Neural cell (in vitro differentiated cells): ENCODE measurements around the gene SLF1. TPM values are rescaled to one million over a fixed set of nuclear protein-coding genes. Genes with fewer than 3 reads are reported as not detected.
A peak's percentile ranks its signal among the peaks of the same experiment; 100 is the strongest.

Experiments
- H2AFZ ChIP-seq: fragments of 200-600, 300-800 bp; sonication (generic), shearing (Covaris generic); 2 replicates; pipeline ENCODE4 v1.6.0; 2014; ENCODE audit warnings: low read depth, mild to moderate bottlenecking, antibody characterized with exemption, low read length, moderate library complexity
- H3F3A ChIP-seq: fragments of 200-600 bp; shearing (Covaris generic); 2 replicates; pipeline ENCODE4 v1.6.1; 2016; ENCODE audit warnings: mild to moderate bottlenecking, moderate library complexity, mixed read lengths, antibody characterized with exemption, low read length; ENCODE audit not compliant: insufficient read depth, poor library complexity, severe bottlenecking
- H3K27ac ChIP-seq: fragments of 200-600, 300-800 bp; sonication (generic), shearing (Covaris generic); 2 replicates; pipeline ENCODE4 v1.5.1; 2014; ENCODE audit warnings: mild to moderate bottlenecking, low read length, moderate library complexity
- H3K27me3 ChIP-seq: fragments of 300-800, 200-600 bp; sonication (generic), shearing (Covaris generic); 2 replicates; pipeline ENCODE4 v1.6.0; 2014; ENCODE audit warnings: mild to moderate bottlenecking, low read depth, low read length, moderate library complexity; ENCODE audit not compliant: insufficient read depth
- H3K36me3 ChIP-seq: fragments of 300-800, 200-600 bp; sonication (generic), shearing (Covaris generic); 2 replicates; pipeline ENCODE4 v1.5.1; 2014; ENCODE audit warnings: mild to moderate bottlenecking, antibody characterized with exemption, low read length, moderate library complexity; ENCODE audit not compliant: insufficient read depth
- H3K4me2 ChIP-seq: fragments of 300-800, 200-600 bp; sonication (generic), shearing (Covaris generic); 2 replicates; pipeline ENCODE4 v1.6.0; 2014; ENCODE audit warnings: mild to moderate bottlenecking, low read length
- H3K4me3 ChIP-seq: fragments of 300-800, 200-600 bp; sonication (generic), shearing (Covaris generic); 2 replicates; pipeline ENCODE4 v1.5.1; 2014; ENCODE audit warnings: mild to moderate bottlenecking, low read length, moderate library complexity
- H3K79me2 ChIP-seq: fragments of 200-600 bp; shearing (Covaris generic); replicated peaks from 2 replicates; pipeline ENCODE4 v1.6.0; 2014; ENCODE audit warnings: mild to moderate bottlenecking, low read length, moderate library complexity; ENCODE audit not compliant: insufficient read depth
- H3K9ac ChIP-seq: fragments of 300-800, 200-600 bp; sonication (generic), shearing (Covaris generic); 2 replicates; pipeline ENCODE4 v1.6.1; 2016; ENCODE audit warnings: mild to moderate bottlenecking, low read length, mixed read lengths
- H3K9me2 ChIP-seq: fragments of 200-600 bp; shearing (Covaris generic); 2 replicates; pipeline ENCODE4 v1.6.1; 2016; ENCODE audit warnings: mild to moderate bottlenecking, low read length, mixed read lengths; ENCODE audit not compliant: insufficient read depth
- H3K9me3 ChIP-seq: fragments of 200-600, 300-800 bp; sonication (generic), shearing (Covaris generic); 2 replicates; pipeline ENCODE4 v1.6.1; 2016; ENCODE audit warnings: mild to moderate bottlenecking, mixed run types, low read length, moderate library complexity, mixed read lengths
- H4K20me1 ChIP-seq: fragments of 200-600 bp; shearing (Covaris generic); 2 replicates; pipeline ENCODE4 v1.6.1; 2016; ENCODE audit warnings: mild to moderate bottlenecking, mixed run types; ENCODE audit not compliant: insufficient read depth
- CTCF ChIP-seq: fragments of 450-650 bp; IDR thresholded peaks from 2 replicates; pipeline ENCODE4 v1.5.1; 2014; ENCODE audit warnings: antibody characterized with exemption, mild to moderate bottlenecking, moderate library complexity; ENCODE audit not compliant: poor library complexity, severe bottlenecking
- EP300 ChIP-seq: fragments of 450-650 bp; conservative IDR thresholded peaks from 2 replicates; pipeline ENCODE4 v1.6.1; 2014; ENCODE audit warnings: antibody characterized with exemption, mild to moderate bottlenecking, moderate library complexity; ENCODE audit not compliant: poor library complexity, severe bottlenecking
- EZH2 ChIP-seq: fragments of 200-600, 300-800 bp; shearing (Covaris generic), sonication (generic); IDR thresholded peaks from 2 replicates; pipeline ENCODE4 v1.6.1; 2014; ENCODE audit warnings: antibody characterized with exemption, low read length, borderline replicate concordance, mild to moderate bottlenecking; ENCODE audit not compliant: insufficient read depth, poor library complexity, severe bottlenecking
- MXI1 ChIP-seq: fragments of 450-650 bp; conservative IDR thresholded peaks from 2 replicates; pipeline ENCODE4 v1.6.1; 2014; ENCODE audit warnings: antibody characterized with exemption, mild to moderate bottlenecking; ENCODE audit not compliant: poor library complexity, severe bottlenecking
- POLR2AphosphoS5 ChIP-seq: IDR thresholded peaks from 2 replicates; pipeline ENCODE4 v1.6.1; 2012
- RAD21 ChIP-seq: fragments of 450-650 bp; conservative IDR thresholded peaks from 2 replicates; pipeline ENCODE4 v1.6.1; 2014; ENCODE audit warnings: antibody characterized with exemption, mild to moderate bottlenecking, moderate library complexity
- SMC3 ChIP-seq: fragments of 450-650 bp; conservative IDR thresholded peaks from 2 replicates; pipeline ENCODE4 v1.6.1; 2014; ENCODE audit warnings: antibody characterized with exemption, mild to moderate bottlenecking, moderate library complexity; ENCODE audit not compliant: poor library complexity
- TAF1 ChIP-seq: IDR thresholded peaks from 2 replicates; pipeline ENCODE4 v1.6.1; 2012; ENCODE audit warnings: low read depth
- polyA plus RNA-seq: library from polyadenylated mRNA; depleted of rRNA; stranded (reverse); fragments of >200 nt; gene quantifications from 2 replicates; pipeline ENCODE4 v1.2.3, GENCODE V29; 2014
- TF ChIP-seq, protein P1 (sequence below): IDR thresholded peaks from 2 replicates; pipeline ENCODE4 v1.6.1; 2012; ENCODE audit warnings: borderline replicate concordance

SLF1 gene
- polyA plus RNA-seq, 1 donor from 2014 or later, result 19.7 TPM

DNA sequence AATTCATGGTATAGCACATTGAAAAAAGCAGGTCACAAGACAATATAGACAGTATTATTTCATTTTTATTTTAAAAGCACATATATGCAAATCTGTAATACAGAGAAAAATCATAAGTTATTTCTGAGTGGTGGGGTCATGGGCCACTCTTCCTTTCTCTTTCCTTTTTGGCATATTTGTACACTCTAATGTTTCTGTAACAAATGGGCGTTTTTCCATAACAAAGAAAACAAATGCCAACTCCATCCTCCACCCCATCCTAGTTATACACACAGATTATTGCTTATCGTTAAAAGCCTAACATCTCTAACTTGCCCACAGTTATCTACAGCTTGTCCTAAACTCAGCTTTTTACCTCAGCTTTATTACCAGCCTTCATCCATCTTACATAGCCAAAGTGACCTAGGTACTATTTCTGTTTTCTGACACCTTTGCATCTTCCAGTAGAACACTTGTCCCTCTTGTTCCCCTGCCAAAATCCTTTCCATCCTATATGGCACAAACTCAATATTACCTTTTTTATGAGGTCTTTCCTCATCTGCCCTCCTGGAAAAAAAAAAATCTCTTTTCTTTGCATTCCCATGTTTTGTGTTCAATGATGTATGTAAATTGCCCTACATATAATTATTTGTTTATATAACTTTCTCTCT is 4.2 kb upstream of the SLF1 start (continued):
- TF ChIP-seq, protein P1, sequence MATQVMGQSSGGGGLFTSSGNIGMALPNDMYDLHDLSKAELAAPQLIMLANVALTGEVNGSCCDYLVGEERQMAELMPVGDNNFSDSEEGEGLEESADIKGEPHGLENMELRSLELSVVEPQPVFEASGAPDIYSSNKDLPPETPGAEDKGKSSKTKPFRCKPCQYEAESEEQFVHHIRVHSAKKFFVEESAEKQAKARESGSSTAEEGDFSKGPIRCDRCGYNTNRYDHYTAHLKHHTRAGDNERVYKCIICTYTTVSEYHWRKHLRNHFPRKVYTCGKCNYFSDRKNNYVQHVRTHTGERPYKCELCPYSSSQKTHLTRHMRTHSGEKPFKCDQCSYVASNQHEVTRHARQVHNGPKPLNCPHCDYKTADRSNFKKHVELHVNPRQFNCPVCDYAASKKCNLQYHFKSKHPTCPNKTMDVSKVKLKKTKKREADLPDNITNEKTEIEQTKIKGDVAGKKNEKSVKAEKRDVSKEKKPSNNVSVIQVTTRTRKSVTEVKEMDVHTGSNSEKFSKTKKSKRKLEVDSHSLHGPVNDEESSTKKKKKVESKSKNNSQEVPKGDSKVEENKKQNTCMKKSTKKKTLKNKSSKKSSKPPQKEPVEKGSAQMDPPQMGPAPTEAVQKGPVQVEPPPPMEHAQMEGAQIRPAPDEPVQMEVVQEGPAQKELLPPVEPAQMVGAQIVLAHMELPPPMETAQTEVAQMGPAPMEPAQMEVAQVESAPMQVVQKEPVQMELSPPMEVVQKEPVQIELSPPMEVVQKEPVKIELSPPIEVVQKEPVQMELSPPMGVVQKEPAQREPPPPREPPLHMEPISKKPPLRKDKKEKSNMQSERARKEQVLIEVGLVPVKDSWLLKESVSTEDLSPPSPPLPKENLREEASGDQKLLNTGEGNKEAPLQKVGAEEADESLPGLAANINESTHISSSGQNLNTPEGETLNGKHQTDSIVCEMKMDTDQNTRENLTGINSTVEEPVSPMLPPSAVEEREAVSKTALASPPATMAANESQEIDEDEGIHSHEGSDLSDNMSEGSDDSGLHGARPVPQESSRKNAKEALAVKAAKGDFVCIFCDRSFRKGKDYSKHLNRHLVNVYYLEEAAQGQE, result no peak
- no peak for TF ChIP-seq POLR2AphosphoS5

DNA sequence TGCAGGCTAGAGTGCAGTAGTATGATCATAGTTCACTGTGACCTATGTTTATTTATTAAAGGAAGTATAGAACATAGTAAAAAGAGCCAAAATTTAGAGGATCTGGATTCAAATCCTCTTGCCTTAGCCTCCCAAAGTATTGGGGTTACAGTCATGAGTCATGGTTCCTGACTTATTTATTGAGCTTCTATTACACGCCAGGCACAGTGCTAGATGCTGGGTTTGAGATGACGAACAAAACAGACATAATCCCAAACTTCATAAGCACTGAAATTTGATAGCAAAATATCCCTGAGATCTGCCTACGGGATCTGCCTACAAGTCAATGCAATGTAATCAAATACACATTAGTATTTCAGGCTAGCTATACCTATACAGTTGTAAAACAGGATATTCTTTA is 2.6 kb upstream of the SLF1 start:
- H2AFZ ChIP-seq, result no peak overlapping the region
- H3K9ac ChIP-seq, result no peak overlapping the region
- H3K27ac ChIP-seq, result no peak overlapping the region
- H3K27me3 ChIP-seq, result no peaks in the 10 kb centered on the region
- no peaks in the 10 kb centered on the region for H3K9me3 ChIP-seq
- H3K9me2 ChIP-seq, result no peaks in the 10 kb centered on the region
- peak overlapping the region; percentile 87 for H3K4me3 ChIP-seq
- H3K36me3 ChIP-seq, result no peaks in the 10 kb centered on the region
- H3K4me2 ChIP-seq, result no peak overlapping the region
- peaks cover 24% of the 10 kb centered on the region for H3K79me2 ChIP-seq
- no peaks in the 10 kb centered on the region for H3F3A ChIP-seq
- no peaks in the 10 kb centered on the region for H4K20me1 ChIP-seq
- no peak for TF ChIP-seq MXI1
- TF ChIP-seq POLR2AphosphoS5, result no peak
- no peak for TF ChIP-seq EP300
- no peak for TF ChIP-seq RAD21
- TF ChIP-seq EZH2, result no peak
- no peak for TF ChIP-seq CTCF
- TF ChIP-seq SMC3, result no peak
- TF ChIP-seq TAF1, result no peak
- TF ChIP-seq, protein P1, result no peak
